Fibroblast of lung (primary cell): Measurements from ENCODE around the gene MRPS21. TPM values are rescaled to one million over a fixed set of nuclear protein-coding genes. Genes with fewer than 3 reads are reported as not detected.

Experiments
- DNase-seq, 2 donors: peaks; one replicate each; pipeline versions ENCODE4 v3.0.0 to v3.0.0-alpha.2; 2010; ENCODE audit warnings: low read depth in 2 of 2
- H2AFZ ChIP-seq: 2 replicates; pipeline ENCODE4 v1.5.1; 2012; ENCODE audit warnings: low read length, control low read depth, inconsistent platforms
- H3K27ac ChIP-seq: 2 replicates; pipeline ENCODE4 v1.5.1; 2011; ENCODE audit warnings: low read length, control low read depth; ENCODE audit not compliant: insufficient read depth
- H3K27me3 ChIP-seq: 2 replicates; pipeline ENCODE4 v1.5.1; 2011; ENCODE audit warnings: mild to moderate bottlenecking, low read length; ENCODE audit not compliant: control insufficient read depth, insufficient read depth
- H3K36me3 ChIP-seq: 2 replicates; pipeline ENCODE4 v1.5.1; 2011; ENCODE audit warnings: low read length; ENCODE audit not compliant: control insufficient read depth, insufficient read depth
- H3K4me1 ChIP-seq: 2 replicates; pipeline ENCODE4 v1.5.1; 2011; ENCODE audit warnings: low read length; ENCODE audit not compliant: control insufficient read depth, insufficient read depth; ENCODE audit errors: extremely low read depth
- H3K4me2 ChIP-seq: 2 replicates; pipeline ENCODE4 v1.5.1; 2011; ENCODE audit warnings: low read length, control low read depth; ENCODE audit not compliant: insufficient read depth; ENCODE audit errors: extremely low read depth
- H3K4me3 ChIP-seq, 4 experiments: fragments of 200-600 bp in 1 of 4; sonication (generic) in 1 of 4; replicated peaks in 1 of 4; 2 replicates each; pipeline ENCODE4 v1.5.1; 2011 to 2016; ENCODE audit warnings: low read length in 4 of 4, low read depth in 3 of 4, mild to moderate bottlenecking in 3 of 4, control low read depth in 2 of 4, inconsistent platforms in 1 of 4, mixed read lengths in 1 of 4; ENCODE audit not compliant: insufficient read depth in 1 of 4; ENCODE audit errors: control extremely low read depth in 1 of 4
- H3K79me2 ChIP-seq: 2 replicates; pipeline ENCODE4 v1.5.1; 2012; ENCODE audit warnings: mild to moderate bottlenecking, low read length, inconsistent platforms; ENCODE audit not compliant: control insufficient read depth, insufficient read depth
- H3K9ac ChIP-seq: 2 replicates; pipeline ENCODE4 v1.5.1; 2011; ENCODE audit warnings: mild to moderate bottlenecking, low read length, control low read depth; ENCODE audit not compliant: insufficient read depth
- H3K9me3 ChIP-seq: 2 replicates; pipeline ENCODE4 v1.5.1; 2012; ENCODE audit warnings: low read depth, low read length; ENCODE audit not compliant: control insufficient read depth, insufficient read depth
- H4K20me1 ChIP-seq: 2 replicates; pipeline ENCODE4 v1.5.1; 2011; ENCODE audit warnings: low read length; ENCODE audit not compliant: control insufficient read depth, insufficient read depth; ENCODE audit errors: extremely low read depth
- CTCF ChIP-seq, 2 donors: IDR thresholded peaks in 1 of 2; conservative IDR thresholded peaks in 1 of 2; 1 replicate in 1 of 2; 2 replicates in 1 of 2; pipeline ENCODE4 v1.5.1; 2011 to 2012; ENCODE audit warnings: low read length in 2 of 2, control low read depth in 1 of 2, inconsistent platforms in 1 of 2, low read depth in 1 of 2, mild to moderate bottlenecking in 1 of 2
- EZH2 ChIP-seq: IDR thresholded peaks from 2 replicates; pipeline ENCODE4 v1.5.1; 2012; ENCODE audit warnings: low read length, control low read depth, mild to moderate bottlenecking; ENCODE audit errors: missing control alignments
- polyA plus RNA-seq, 2 donors: library from polyadenylated mRNA; depleted of rRNA in 1 of 2; stranded (reverse) in 1 of 2; unstranded in 1 of 2; fragments of >200 nt; gene quantifications; 2 replicates each; pipeline ENCODE4 v1.2.1, GENCODE V29; 2011 to 2012; ENCODE audit warnings: missing spikeins in 1 of 2
- total RNA-seq: library from RNA; depleted of rRNA; stranded (reverse); fragments of >200 nt; gene quantifications from 2 replicates; pipeline ENCODE4 v1.2.1, GENCODE V29; 2014

Gene MRPS21
- total and polyA plus RNA-seq, 2 donors (not counting 1 experiment from before 2014, with no cell fraction given): 54.7 to 74.1 TPM

- Histone ChIP-seq H3K36me3 (peaks cover 1% of the 10 kb centered on the region), H3K9ac (no peak overlapping the region), H3K9me3 (no peaks in the 10 kb centered on the region), H2AFZ (no peak overlapping the region), H4K20me1 (no peaks in the 10 kb centered on the region), H3K27ac (no peak overlapping the region), H3K4me3 (no peak overlapping the region), H3K79me2 (no peaks in the 10 kb centered on the region), H3K4me2 (no peak overlapping the region), H3K4me1 (peaks cover 9% of the 10 kb centered on the region), H3K27me3 (peaks cover 22% of the 10 kb centered on the region)
- DNase-seq: peak in 1 of 2 donors; percentile 22
- peak; percentile 37 for TF ChIP-seq EZH2
- no peak for TF ChIP-seq CTCF (conservative IDR thresholded peaks at IDR 0.05 in 1 of 2, IDR thresholded peaks at IDR 0.05 in 1 of 2; ENCODE audit: low read depth in 1 of 2, low read length in 2 of 2)
These were observed 33.6 kb upstream of the MRPS21 start for GRCh38 chr1:150259758-150260669.

- Histone ChIP-seq H3K9ac (no peak overlapping the region), H3K4me1 (peaks cover 3% of the 10 kb centered on the region), H4K20me1 (no peaks in the 10 kb centered on the region), H3K79me2 (peaks cover 2% of the 10 kb centered on the region), H3K36me3 (peaks cover 10% of the 10 kb centered on the region), H3K27ac (no peak overlapping the region), H3K4me2 (no peak overlapping the region), H3K27me3 (peaks cover 22% of the 10 kb centered on the region), H3K4me3 (no peak overlapping the region), H3K9me3 (no peaks in the 10 kb centered on the region), H2AFZ (no peak overlapping the region)
- no peak for TF ChIP-seq CTCF (conservative IDR thresholded peaks at IDR 0.05 in 1 of 2, IDR thresholded peaks at IDR 0.05 in 1 of 2; ENCODE audit: low read depth in 1 of 2, low read length in 2 of 2)
- no peak for TF ChIP-seq EZH2
- DNase-seq: no peak
These were observed 32.3 kb upstream of the MRPS21 start for GRCh38 chr1:150261367-150261766.

- no peak for DNase-seq
- TF ChIP-seq EZH2 (no peak), CTCF (conservative IDR thresholded peaks at IDR 0.05 in 1 of 2, IDR thresholded peaks at IDR 0.05 in 1 of 2; ENCODE audit: low read depth in 1 of 2, low read length in 2 of 2) (no peak)
These were observed 31.0 kb upstream of the MRPS21 start for GRCh38 chr1:150262388-150263320.

More at GRCh38 chr1:150262388-150263320, 31.0 kb upstream of the MRPS21 start:
- Histone ChIP-seq H3K36me3 (peaks cover 18% of the 10 kb centered on the region), H3K4me2 (no peak overlapping the region), H3K79me2 (peaks cover 14% of the 10 kb centered on the region), H3K4me3 (no peak overlapping the region), H3K4me1 (peaks cover 3% of the 10 kb centered on the region), H3K9me3 (no peaks in the 10 kb centered on the region), H2AFZ (no peak overlapping the region), H3K27ac (no peak overlapping the region), H3K27me3 (peaks cover 17% of the 10 kb centered on the region), H3K9ac (no peak overlapping the region), H4K20me1 (no peaks in the 10 kb centered on the region)
